GM18873 (cell line): ENCODE results near the gene POLD1.

Source experiments
- ATAC-seq: cut with Tn5 transposase; IDR thresholded peaks from one replicate; pipeline ENCODE4 v1.9.1; 2021; ENCODE audit warnings: mild to moderate bottlenecking, moderate library complexity, moderate number of reproducible peaks; ENCODE audit not compliant: unreplicated experiment, low FRiP score

POLD1 gene

DNA sequence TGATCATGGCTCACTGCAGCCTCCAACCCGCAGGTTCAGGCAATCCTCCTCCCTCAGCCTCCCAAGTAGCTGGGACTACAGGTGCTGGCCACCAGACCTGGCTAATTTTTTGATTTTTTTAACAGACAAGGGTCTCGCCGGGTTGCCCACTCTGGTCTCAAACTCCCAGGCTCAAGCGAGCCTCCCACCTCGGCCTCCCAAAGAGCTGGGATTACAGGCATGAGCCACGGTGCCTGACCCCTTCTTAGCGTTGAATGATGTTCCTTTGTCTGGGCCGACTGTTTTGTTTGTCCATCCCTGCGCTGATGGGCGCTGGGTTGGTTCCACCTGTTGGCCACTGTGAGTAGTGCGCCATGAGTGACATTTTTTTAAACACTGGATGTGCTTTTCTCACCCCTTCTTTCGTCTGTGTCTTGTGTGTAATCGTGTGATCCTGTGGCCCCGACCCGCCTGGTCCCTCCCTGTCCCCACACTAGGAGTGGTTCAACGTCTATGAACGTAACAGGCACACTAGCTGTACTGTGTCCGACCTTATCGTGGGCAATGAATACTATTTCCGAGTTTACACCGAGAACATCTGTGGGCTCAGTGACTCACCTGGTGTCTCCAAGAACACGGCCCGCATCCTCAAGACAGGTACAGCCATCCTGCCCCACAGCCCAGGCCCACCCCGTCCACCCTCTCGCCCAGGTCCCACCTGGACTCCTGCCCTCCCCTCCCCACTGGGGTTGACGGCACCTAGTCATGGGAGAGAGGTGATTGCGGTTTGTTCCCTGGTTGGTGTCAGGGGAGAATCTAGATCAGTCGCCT lies 77.1 kb downstream of the POLD1 start:
- ATAC-seq, result no peak

DNA sequence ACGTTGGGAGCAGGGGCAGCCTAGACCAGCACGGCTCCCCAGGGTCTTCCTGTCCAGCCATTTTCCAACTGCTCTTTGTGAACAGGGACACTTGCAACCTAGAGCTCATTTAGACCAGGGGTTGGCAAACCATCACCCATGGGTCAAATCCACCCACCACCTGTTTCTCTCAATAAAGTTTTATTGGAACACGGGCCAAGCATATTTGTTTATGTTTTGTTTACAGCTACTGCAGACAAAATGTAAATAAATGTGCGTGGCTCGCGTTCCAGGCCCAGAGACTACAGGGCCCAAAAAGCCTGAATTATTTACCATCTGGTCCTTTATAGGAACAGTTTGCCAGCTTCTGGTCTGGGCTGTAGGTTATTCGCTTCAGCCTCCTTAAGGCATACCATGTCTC lies 78.8 kb downstream of the POLD1 start:
- ATAC-seq, result no peak

GRCh38 chr19:50464348-50464747 lies 80.2 kb downstream of the POLD1 start:
- no peak for ATAC-seq

DNA sequence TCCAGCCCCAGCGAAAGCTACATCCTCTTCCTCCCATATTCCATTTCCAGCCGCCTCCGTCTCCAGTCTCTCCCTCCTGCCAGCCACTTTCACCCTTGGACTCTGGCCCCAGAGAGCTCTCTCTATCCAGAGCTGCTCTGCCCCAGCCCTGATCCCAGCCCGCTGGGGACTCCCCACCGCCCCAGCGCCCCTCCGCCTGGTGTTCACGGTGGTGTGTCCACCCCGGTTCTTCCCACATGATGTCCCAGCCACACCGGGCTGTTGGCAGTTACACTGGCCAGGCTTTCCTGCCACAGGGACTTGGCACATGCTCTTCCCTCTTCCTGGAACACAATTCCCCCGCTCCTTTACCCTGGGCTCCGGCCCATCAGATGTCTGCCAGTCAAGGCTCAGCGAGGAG lies 80.9 kb downstream of the POLD1 start:
- ATAC-seq, result no peak

GRCh38 chr19:50465986-50466705 lies 82.0 kb downstream of the POLD1 start:
- ATAC-seq, result no peak

DNA sequence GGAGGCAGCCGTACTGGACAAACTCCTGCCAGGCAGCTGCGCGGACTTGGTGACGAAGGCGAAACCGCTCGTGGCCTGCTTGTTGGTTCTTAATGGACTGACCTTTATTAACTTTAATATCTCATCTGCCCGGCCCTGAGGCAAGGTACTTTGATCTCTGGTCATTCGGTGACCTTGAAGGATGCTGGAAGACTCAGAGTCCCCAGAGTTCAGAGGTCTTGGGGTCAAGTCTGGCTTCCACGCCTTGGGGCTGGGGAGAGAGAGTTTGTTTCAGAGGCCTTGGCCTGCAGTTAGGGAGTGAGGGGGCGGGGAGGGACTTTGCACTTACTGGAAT lies 82.5 kb downstream of the POLD1 start:
- ATAC-seq, result no peak

DNA sequence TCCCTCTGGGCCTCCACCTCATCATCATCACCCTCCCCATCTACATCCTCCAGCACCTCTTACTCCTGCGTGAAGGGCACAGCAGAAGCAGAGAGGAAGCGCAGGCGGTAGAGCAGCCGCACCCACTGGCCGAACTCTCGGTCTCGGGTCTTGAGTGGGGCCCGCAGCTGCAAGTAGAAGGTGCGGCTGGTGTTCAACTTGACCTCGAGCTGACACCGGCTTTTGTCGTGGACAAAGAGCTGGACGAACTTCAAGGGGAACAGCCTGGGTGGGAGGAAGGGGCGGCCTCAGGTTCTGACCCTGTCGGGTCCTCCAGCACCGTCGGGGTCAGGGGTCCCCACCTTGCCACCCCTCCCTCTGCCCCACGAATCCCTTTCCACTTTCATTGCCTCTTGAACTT lies 83.4 kb downstream of the POLD1 start:
- ATAC-seq, result no peak
